ENCODE results near the gene TTC7B. TPM values are rescaled to one million over a fixed set of nuclear protein-coding genes. Genes with fewer than 3 reads are reported as not detected.

Gene TTC7B
- total RNA-seq, 1 donor from 2014 or later = 46.0 TPM

GRCh38 chr14:90518069-90518940 is 297.9 kb downstream of the TTC7B start:
- no peak for DNase-seq (ENCODE audit: low read depth)
- no peaks in the 10 kb centered on the region for H3K36me3 ChIP-seq (ENCODE audit: control insufficient read depth, insufficient read depth, low read length)
- TF ChIP-seq, protein P1, sequence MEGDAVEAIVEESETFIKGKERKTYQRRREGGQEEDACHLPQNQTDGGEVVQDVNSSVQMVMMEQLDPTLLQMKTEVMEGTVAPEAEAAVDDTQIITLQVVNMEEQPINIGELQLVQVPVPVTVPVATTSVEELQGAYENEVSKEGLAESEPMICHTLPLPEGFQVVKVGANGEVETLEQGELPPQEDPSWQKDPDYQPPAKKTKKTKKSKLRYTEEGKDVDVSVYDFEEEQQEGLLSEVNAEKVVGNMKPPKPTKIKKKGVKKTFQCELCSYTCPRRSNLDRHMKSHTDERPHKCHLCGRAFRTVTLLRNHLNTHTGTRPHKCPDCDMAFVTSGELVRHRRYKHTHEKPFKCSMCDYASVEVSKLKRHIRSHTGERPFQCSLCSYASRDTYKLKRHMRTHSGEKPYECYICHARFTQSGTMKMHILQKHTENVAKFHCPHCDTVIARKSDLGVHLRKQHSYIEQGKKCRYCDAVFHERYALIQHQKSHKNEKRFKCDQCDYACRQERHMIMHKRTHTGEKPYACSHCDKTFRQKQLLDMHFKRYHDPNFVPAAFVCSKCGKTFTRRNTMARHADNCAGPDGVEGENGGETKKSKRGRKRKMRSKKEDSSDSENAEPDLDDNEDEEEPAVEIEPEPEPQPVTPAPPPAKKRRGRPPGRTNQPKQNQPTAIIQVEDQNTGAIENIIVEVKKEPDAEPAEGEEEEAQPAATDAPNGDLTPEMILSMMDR (IDR thresholded peaks at IDR 0.05; ENCODE audit: insufficient read depth, low read length, poor library complexity, severe bottlenecking) = no peak

DNA sequence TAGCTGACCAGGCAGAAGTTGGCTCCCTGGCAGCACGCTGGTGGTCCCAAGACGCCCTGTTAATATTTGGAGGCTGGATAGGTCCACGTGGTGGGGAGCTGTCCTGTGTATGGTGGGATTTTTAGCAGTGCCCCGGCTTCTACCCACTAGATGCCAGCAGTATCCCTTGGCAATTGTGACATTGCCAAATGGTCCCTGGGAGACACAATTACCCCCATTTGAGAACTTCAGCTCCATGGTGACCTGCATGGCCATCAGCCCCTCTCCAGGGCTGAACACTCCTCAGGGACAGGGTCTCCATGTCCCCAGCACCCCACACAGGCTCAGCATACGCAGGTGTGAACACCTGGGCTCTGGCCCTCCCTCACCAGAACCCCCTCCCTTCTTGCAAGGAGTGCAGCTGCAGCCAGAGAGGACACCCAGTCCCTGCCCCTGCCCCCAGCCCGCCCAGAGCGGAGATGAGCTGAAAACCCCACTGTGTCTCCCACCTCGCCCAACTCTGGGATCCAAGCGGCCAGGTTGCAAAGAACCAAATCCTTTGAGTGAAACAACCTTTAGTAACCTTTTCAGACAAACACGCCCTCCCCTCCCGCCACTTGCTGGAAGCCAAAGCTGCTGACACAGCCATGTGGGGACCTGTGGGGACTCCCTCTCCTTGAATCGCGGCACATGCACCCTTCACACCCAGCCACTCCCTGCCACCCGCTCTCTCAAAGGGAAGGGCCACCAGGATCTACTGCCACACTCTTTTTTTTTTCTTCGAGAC is 299.0 kb downstream of the TTC7B start:
- Histone ChIP-seq H3K36me3 (ENCODE audit: control insufficient read depth, insufficient read depth, low read length) (no peaks in the 10 kb centered on the region), H3K27me3 (ENCODE audit: control insufficient read depth, insufficient read depth, low read length) (peaks cover 2% of the 10 kb centered on the region), H3K4me3 (ENCODE audit: low read depth, low read length) (no peak overlapping the region)
- DNase-seq (ENCODE audit: low read depth) = no peak
- TF ChIP-seq, protein P1 (IDR thresholded peaks at IDR 0.05; ENCODE audit: insufficient read depth, low read length, poor library complexity, severe bottlenecking) = no peak

More at GRCh38 chr14:90518069-90518940, 297.9 kb downstream of the TTC7B start:
- Histone ChIP-seq H3K27me3 (ENCODE audit: control insufficient read depth, insufficient read depth, low read length) (peaks cover 2% of the 10 kb centered on the region), H3K4me3 (ENCODE audit: low read depth, low read length) (no peak overlapping the region)

DNA sequence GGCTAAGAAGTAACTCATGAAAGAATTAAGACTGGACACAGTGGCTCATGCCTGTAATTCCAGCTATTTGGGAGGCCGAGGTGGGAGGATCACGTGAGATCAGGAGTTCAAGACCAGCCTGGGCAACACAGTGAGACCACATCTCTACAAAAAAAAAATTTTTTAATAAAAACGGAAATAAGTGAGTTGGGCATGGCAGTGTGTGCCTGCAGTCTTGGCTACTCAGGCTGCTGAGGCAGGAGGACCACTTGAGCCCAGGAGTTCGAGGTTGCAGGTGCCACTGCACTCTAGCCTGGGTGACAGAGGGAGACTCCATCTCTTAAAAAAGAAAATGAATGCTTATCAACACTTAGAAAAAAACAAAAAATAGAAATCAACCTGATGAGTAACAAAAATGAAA is 301.7 kb downstream of the TTC7B start:
- DNase-seq (ENCODE audit: low read depth) = no peak
- TF ChIP-seq, protein P1 (IDR thresholded peaks at IDR 0.05; ENCODE audit: insufficient read depth, low read length, poor library complexity, severe bottlenecking) = no peak
- Histone ChIP-seq H3K36me3 (ENCODE audit: control insufficient read depth, insufficient read depth, low read length) (no peaks in the 10 kb centered on the region), H3K27me3 (ENCODE audit: control insufficient read depth, insufficient read depth, low read length) (peaks cover 4% of the 10 kb centered on the region), H3K4me3 (ENCODE audit: low read depth, low read length) (no peak overlapping the region)

DNA sequence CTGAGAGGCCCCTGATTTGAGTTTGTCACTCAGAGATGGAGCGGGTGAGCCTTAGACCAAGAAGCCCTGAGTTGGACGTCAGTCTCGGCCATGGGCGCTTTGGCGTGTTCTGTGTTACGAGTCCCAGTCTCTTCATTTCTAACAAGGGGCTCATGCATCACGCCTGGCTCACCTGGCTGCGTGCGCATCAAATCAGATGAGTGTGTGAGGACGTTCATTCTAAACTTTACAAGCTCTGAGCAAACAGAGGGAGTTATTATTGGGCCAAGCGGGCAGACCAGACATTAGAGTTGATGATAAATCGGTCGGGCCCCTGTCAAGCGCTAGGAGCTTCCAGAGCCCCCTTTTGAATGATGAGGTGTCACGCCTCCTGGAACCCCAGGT is 302.2 kb downstream of the TTC7B start:
- DNase-seq (ENCODE audit: low read depth) = no peak
- no peak overlapping the region for H3K4me3 ChIP-seq (ENCODE audit: low read depth, low read length)
- peaks cover 10% of the 10 kb centered on the region for H3K27me3 ChIP-seq (ENCODE audit: control insufficient read depth, insufficient read depth, low read length)
- no peaks in the 10 kb centered on the region for H3K36me3 ChIP-seq (ENCODE audit: control insufficient read depth, insufficient read depth, low read length)
- TF ChIP-seq, protein P1 (IDR thresholded peaks at IDR 0.05; ENCODE audit: insufficient read depth, low read length, poor library complexity, severe bottlenecking) = no peak

- Histone ChIP-seq H3K4me3 (ENCODE audit: low read depth, low read length) (no peak overlapping the region), H3K36me3 (ENCODE audit: control insufficient read depth, insufficient read depth, low read length) (no peaks in the 10 kb centered on the region), H3K27me3 (ENCODE audit: control insufficient read depth, insufficient read depth, low read length) (peaks cover 16% of the 10 kb centered on the region)
- TF ChIP-seq, protein P1 (IDR thresholded peaks at IDR 0.05; ENCODE audit: insufficient read depth, low read length, poor library complexity, severe bottlenecking) = no peak
- no peak for DNase-seq (ENCODE audit: low read depth)
Measured at GRCh38 chr14:90513161-90514014, 302.8 kb downstream of the TTC7B start.
